ENCODE data around the gene CNTNAP5. TPM values are rescaled to one million over a fixed set of nuclear protein-coding genes. Genes with fewer than 3 reads are reported as not detected.

CNTNAP5 gene
- total RNA-seq, 1 donor from 2014 or later: not detected

GRCh38 chr2:124561486-124561885, 536.4 kb downstream of the CNTNAP5 start:
- no peak for DNase-seq (ENCODE audit: low read depth)
- no peak for TF ChIP-seq CTCF (conservative IDR thresholded peaks at IDR 0.05; ENCODE audit: low read depth, low read length)
- H3K4me3 ChIP-seq (ENCODE audit: low read depth, low read length): no peak overlapping the region

GRCh38 chr2:124563426-124563825, 538.3 kb downstream of the CNTNAP5 start:
- peak; percentile 35 for TF ChIP-seq CTCF (conservative IDR thresholded peaks at IDR 0.05; ENCODE audit: low read depth, low read length)
- no peak overlapping the region for H3K4me3 ChIP-seq (ENCODE audit: low read depth, low read length)
- no peak for DNase-seq (ENCODE audit: low read depth)

GRCh38 chr2:124566518-124566970, 541.5 kb downstream of the CNTNAP5 start:
- no peak for TF ChIP-seq CTCF (conservative IDR thresholded peaks at IDR 0.05; ENCODE audit: low read depth, low read length)
- no peak for DNase-seq (ENCODE audit: low read depth)
- no peak overlapping the region for H3K4me3 ChIP-seq (ENCODE audit: low read depth, low read length)

- DNase-seq (ENCODE audit: low read depth): no peak
- no peak overlapping the region for H3K4me3 ChIP-seq (ENCODE audit: low read depth, low read length)
- no peak for TF ChIP-seq CTCF (conservative IDR thresholded peaks at IDR 0.05; ENCODE audit: low read depth, low read length)
Measured at GRCh38 chr2:124570872-124571271, 545.8 kb downstream of the CNTNAP5 start.

GRCh38 chr2:124571836-124572235, 546.7 kb downstream of the CNTNAP5 start:
- H3K4me3 ChIP-seq (ENCODE audit: low read depth, low read length): no peak overlapping the region
- no peak for TF ChIP-seq CTCF (conservative IDR thresholded peaks at IDR 0.05; ENCODE audit: low read depth, low read length)
- no peak for DNase-seq (ENCODE audit: low read depth)

- no peak for TF ChIP-seq CTCF (conservative IDR thresholded peaks at IDR 0.05; ENCODE audit: low read depth, low read length)
- no peak for DNase-seq (ENCODE audit: low read depth)
- no peak overlapping the region for H3K4me3 ChIP-seq (ENCODE audit: low read depth, low read length)
Measured at GRCh38 chr2:124572934-124573634, 548.0 kb downstream of the CNTNAP5 start.

- no peak for TF ChIP-seq CTCF (conservative IDR thresholded peaks at IDR 0.05; ENCODE audit: low read depth, low read length)
- no peak for DNase-seq (ENCODE audit: low read depth)
- no peak overlapping the region for H3K4me3 ChIP-seq (ENCODE audit: low read depth, low read length)
Measured at GRCh38 chr2:124575497-124575896, 550.4 kb downstream of the CNTNAP5 start.

Measured in epithelial cell of proximal tubule (primary cell).